Measurements from ENCODE around the gene E2F6. TPM values are rescaled to one million over a fixed set of nuclear protein-coding genes. Genes with fewer than 3 reads are reported as not detected.

Gene E2F6
- total RNA-seq, 1 experiment from 2014 or later: 21.8 TPM

- Histone ChIP-seq H2AK5ac (ENCODE audit: insufficient read length, low read length) (no peak overlapping the region), H2BK120ac (ENCODE audit: low read depth, low read length, poor library complexity, severe bottlenecking) (no peak overlapping the region), H3K23ac (ENCODE audit: insufficient read length, low read depth, low read length) (no peak overlapping the region), H3K9ac (ENCODE audit: extremely low read depth, insufficient read length, low read length) (no peak overlapping the region), H3K4me2 (ENCODE audit: insufficient read depth, insufficient read length, low read length) (no peak overlapping the region), H3K4ac (ENCODE audit: low read depth, low read length) (no peak overlapping the region), H2BK5ac (ENCODE audit: insufficient read length, low read length) (no peak overlapping the region), H2BK20ac (ENCODE audit: low read depth, low read length, poor library complexity, severe bottlenecking) (no peak overlapping the region), H4K8ac (replicated peaks; ENCODE audit: insufficient read length, low read depth, low read length) (no peak overlapping the region), H3T11ph (ENCODE audit: low read length) (no peak overlapping the region), H3K27ac (ENCODE audit: insufficient read length, low read depth, low read length) (no peak overlapping the region), H3K56ac (ENCODE audit: insufficient read length, low read depth, low read length) (no peak overlapping the region), H3K79me2 (ENCODE audit: insufficient read depth, low read length) (no peaks in the 10 kb centered on the region), H3K4me1 (ENCODE audit: insufficient read depth, low read length) (no peaks in the 10 kb centered on the region), H2BK12ac (ENCODE audit: insufficient read length, low read depth, low read length) (no peak overlapping the region), H3K9me3 (ENCODE audit: control insufficient read depth, low read depth, low read length) (peaks cover 3% of the 10 kb centered on the region), H3K79me1 (ENCODE audit: insufficient read depth, low read depth, low read length, poor library complexity, severe bottlenecking) (no peaks in the 10 kb centered on the region), H3K18ac (ENCODE audit: insufficient read length, low read depth, low read length) (no peak overlapping the region), H4K5ac (ENCODE audit: insufficient read length, low read depth, low read length) (no peak overlapping the region), H2BK15ac (ENCODE audit: low read depth, low read length) (no peak overlapping the region), H4K91ac (ENCODE audit: insufficient read length, low read depth, low read length) (no peak overlapping the region), H3K23me2 (ENCODE audit: insufficient read length, low read depth, low read length, poor library complexity, severe bottlenecking) (no peaks in the 10 kb centered on the region), H4K20me1 (ENCODE audit: control insufficient read depth, insufficient read depth, insufficient read length) (no peaks in the 10 kb centered on the region), H3K14ac (ENCODE audit: insufficient read depth, low read length) (no peak overlapping the region), H2AFZ (ENCODE audit: low read length) (peak overlapping the region; percentile 26), H3K27me3 (ENCODE audit: insufficient read depth, low read length) (no peaks in the 10 kb centered on the region)
- H3K36me3 Mint-ChIP-seq (ENCODE audit: insufficient read depth in 1 of 3, low read depth in 3 of 3): peaks cover 3 to 6% (median 5%) of the 10 kb centered on the region in 3 experiments
- H3K9me3 Mint-ChIP-seq: peaks cover 9 to 11% of the 10 kb centered on the region in 2 experiments
- H3K27ac Mint-ChIP-seq: no peak overlapping the region
- DNase-seq: peak; percentile 46
- peaks cover 0 to 3% of the 10 kb centered on the region in 2 experiments; a peak in 1 of 4 replicates for H3K4me1 Mint-ChIP-seq
- no peak overlapping the region for H3K4me3 Mint-ChIP-seq
- WGBS (ENCODE audit: extremely low coverage, insufficient read length, low lambda C conversion rate): no CpG with 5 or more reads among the region's 11 CpGs
- H3K27me3 Mint-ChIP-seq (ENCODE audit: low read depth): peaks cover 4% of the 10 kb centered on the region
- peak; percentile 85 for TF ChIP-seq CTCF (conservative IDR thresholded peaks at IDR 0.05)
These were observed 54.1 kb downstream of the E2F6 start for GRCh38 chr2:11411768-11412448.

Data from H9 (cell line).